AG04449 (cell line): ENCODE results near the gene GSTM4.

ENCODE experiments used
- CTCF ChIA-PET: fragments of 350-600 bp; formaldehyde crosslinking; extraction: SDS; loops from one replicate; lab custom pipeline; 2021; ENCODE audit warnings: antibody characterized with exemption; lab: Yijun Ruan, JAX
- POLR2A ChIA-PET: fragments of 400-600, 350-600 bp; formaldehyde crosslinking; extraction: SDS; loops from one replicate; lab custom pipeline; 2020; ENCODE audit warnings: antibody characterized with exemption, inconsistent platforms; lab: Yijun Ruan, JAX
- DNase-seq: peaks from one replicate; pipeline ENCODE4 v3.0.0-alpha.2; 2010; ENCODE audit warnings: low read depth, low spot score
- H3K4me3 ChIP-seq: 2 replicates; pipeline ENCODE4 v1.5.1; 2011; ENCODE audit warnings: low read depth, mild to moderate bottlenecking, control low read depth, low read length
- CTCF ChIP-seq: IDR thresholded peaks from one replicate; pipeline ENCODE4 v1.5.1; 2011; ENCODE audit warnings: mild to moderate bottlenecking, moderate library complexity, low read length, control low read depth, inconsistent platforms; ENCODE audit not compliant: insufficient read depth; ENCODE audit errors: missing control alignments

The GSTM4 gene

GRCh38 chr1:109650609-109651008 lies 5.3 kb upstream of the GSTM4 start:
- POLR2A ChIA-PET: no interaction called here
- CTCF ChIA-PET: interaction anchor here (0.7 to 16.1 kb wide), 14 partner anchors 9 to 333 kb away, joined by 3 to 344 read pairs (median 4); partner anchors contain the start of gene AHCYL1
- no peak for TF ChIP-seq CTCF
- DNase-seq: no peak
- H3K4me3 ChIP-seq: no peak overlapping the region

GRCh38 chr1:109652402-109652801 lies 3.5 kb upstream of the GSTM4 start:
- CTCF ChIA-PET: interaction anchor here (0.8 to 16.1 kb wide), 8 partner anchors 9 to 359 kb away, joined by 3 to 344 read pairs (median 6); partner anchors contain the start of genes AHCYL1 and EPS8L3
- DNase-seq: no peak
- no peak for TF ChIP-seq CTCF
- POLR2A ChIA-PET: no interaction called here
- H3K4me3 ChIP-seq: no peak overlapping the region

- ChIA-PET CTCF (interaction anchor here (1.0 to 16.1 kb wide), 6 partner anchors 9 to 331 kb away, joined by 3 to 344 read pairs (median 5); partner anchors contain the start of gene AHCYL1), POLR2A (no interaction called here)
- no peak for DNase-seq
- H3K4me3 ChIP-seq: no peak overlapping the region
- TF ChIP-seq CTCF: no peak
These were observed 2.6 kb upstream of the GSTM4 start for GRCh38 chr1:109653306-109653705.

- CTCF ChIA-PET: interaction anchor here (0.9 to 16.1 kb wide), 3 partner anchors 16 to 329 kb away, joined by 4 to 344 read pairs (median 228); no protein-coding TSS in a partner anchor
- no peak for DNase-seq
- POLR2A ChIA-PET: no interaction called here
- H3K4me3 ChIP-seq: no peak overlapping the region
- TF ChIP-seq CTCF: no peak
These were observed 1.4 kb upstream of the GSTM4 start for GRCh38 chr1:109654519-109654918.

- ChIA-PET POLR2A (interaction anchor here (0.6 kb wide), 1 partner anchor 254 kb away, joined by 3 read pairs; no protein-coding TSS in a partner anchor), CTCF (interaction anchor here (1.9 to 16.1 kb wide), 3 partner anchors 19 to 125 kb away, joined by 5 to 344 read pairs (median 228); no protein-coding TSS in a partner anchor)
These were observed 1.5 kb downstream of the GSTM4 start for GRCh38 chr1:109657395-109657794.

GRCh38 chr1:109657970-109658369 lies 2.1 kb downstream of the GSTM4 start:
- no peak for TF ChIP-seq CTCF
- POLR2A ChIA-PET: interaction anchor here (0.6 to 0.7 kb wide), 2 partner anchors 20 to 254 kb away, joined by 3 read pairs; no protein-coding TSS in a partner anchor
- CTCF ChIA-PET: interaction anchor here (0.7 to 16.1 kb wide), 4 partner anchors 19 to 126 kb away, joined by 3 to 344 read pairs (median 116); no protein-coding TSS in a partner anchor
- H3K4me3 ChIP-seq: no peak overlapping the region
- no peak for DNase-seq

More at GRCh38 chr1:109657395-109657794, 1.5 kb downstream of the GSTM4 start:
- H3K4me3 ChIP-seq: no peak overlapping the region
- DNase-seq: no peak
- TF ChIP-seq CTCF: no peak
